ENCODE data around the gene AP1S1.
A peak's percentile ranks its signal among the peaks of the same experiment; 100 is the strongest.
"Not testable (repeated sequence)": the region's sequence is repeated elsewhere in the genome, so short reads cannot be mapped to it uniquely, and the experiment has no call there.

Gene AP1S1

GRCh38 chr7:101153969-101154692 lies at the start of gene AP1S1:
Gene AP1S1, plus strand, starts transcription at chr7:101154476. Its CDS starts 39 bp downstream, at chr7:101154515.
- DNase-seq (ENCODE audit: low spot score) = peak; percentile 98

GRCh38 chr7:101104799-101105198 lies 49.5 kb upstream of the AP1S1 start:
- no peak for DNase-seq (ENCODE audit: low spot score)

DNA sequence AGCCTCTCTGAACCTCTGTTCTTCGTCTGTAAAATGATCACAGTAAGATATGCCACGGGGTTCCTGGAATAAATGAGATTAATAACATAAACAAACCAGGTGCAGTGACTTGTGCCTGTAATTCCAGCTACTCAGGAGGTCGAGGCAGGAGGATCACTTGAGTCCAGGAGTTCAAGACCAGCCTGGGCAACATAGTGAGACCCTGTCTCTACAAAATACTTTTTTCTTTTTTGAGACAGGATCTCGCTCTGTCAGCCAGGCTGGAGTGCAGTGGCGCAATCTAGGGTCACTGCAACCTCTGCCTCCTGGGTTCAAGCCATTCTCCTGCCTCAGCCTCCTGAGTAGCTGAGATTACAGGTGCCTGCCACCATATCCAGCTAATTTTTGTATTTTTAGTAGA lies 49.0 kb upstream of the AP1S1 start:
- not testable (repeated sequence) for DNase-seq (ENCODE audit: low spot score)

DNA sequence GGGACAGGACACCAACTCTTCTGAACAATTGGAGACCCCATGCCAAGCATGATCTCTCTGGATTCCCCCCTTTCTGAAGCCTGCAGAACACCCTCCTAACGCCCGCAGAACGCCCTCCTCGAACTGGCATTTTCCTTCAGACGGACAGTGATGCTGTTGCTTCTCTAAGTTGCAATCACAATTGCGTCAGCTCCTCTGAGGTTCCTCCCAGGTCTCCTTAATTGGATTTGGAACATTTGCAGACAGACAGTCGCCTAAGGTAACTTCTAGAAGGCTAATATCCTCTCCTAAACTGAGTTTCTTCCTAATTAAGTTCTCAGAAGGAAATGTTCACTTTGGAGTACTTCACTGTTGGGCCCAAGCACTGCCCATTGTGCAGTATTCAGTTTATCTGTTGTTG lies 47.9 kb upstream of the AP1S1 start:
- no peak for DNase-seq (ENCODE audit: low spot score)

- no peak for DNase-seq (ENCODE audit: low spot score)
These were observed 45.9 kb upstream of the AP1S1 start for GRCh38 chr7:101108330-101108857.

GRCh38 chr7:101108961-101109360 lies 45.3 kb upstream of the AP1S1 start:
- DNase-seq (ENCODE audit: low spot score) = no peak

DNA sequence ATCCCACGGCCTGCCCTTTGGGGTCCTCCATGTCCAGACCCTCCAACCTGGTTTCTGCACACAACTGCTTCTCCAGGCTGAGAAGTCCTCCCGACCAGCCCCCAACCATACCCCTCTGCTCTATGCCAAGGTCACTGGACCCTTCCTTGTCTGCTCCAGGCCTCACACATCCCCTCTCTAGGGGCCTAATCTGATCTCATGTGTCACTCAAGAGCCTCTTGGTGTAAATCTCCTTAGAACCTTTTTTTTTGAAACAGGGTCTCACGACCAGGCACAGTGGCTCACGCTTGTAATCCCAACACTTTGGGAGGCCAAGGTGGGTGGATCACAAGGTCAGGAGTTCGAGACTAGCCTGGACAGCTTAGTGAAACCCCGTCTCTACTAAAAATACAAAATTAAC lies 44.9 kb upstream of the AP1S1 start:
- DNase-seq (ENCODE audit: low spot score) = no peak

DNA sequence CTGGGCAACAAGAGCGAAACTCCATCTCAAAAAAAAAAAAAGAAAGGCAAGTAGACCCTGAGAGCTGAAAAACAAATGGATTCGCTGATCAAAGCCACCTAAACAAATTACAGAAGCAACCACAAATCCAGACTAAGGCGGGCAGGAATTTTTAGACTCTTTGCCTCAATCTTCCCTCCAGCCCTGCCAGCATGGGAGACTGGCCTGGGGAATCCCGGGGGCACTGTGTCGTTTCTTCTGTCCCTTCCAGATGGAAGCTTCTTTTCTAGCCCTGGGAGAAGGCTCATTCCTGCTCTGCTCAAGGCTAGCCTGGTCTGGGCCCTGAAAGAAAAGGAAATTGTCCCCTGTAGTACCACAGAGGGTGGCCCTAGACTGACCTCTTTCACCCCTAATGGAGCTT lies 43.0 kb upstream of the AP1S1 start:
- no peak for DNase-seq (ENCODE audit: low spot score)

DNA sequence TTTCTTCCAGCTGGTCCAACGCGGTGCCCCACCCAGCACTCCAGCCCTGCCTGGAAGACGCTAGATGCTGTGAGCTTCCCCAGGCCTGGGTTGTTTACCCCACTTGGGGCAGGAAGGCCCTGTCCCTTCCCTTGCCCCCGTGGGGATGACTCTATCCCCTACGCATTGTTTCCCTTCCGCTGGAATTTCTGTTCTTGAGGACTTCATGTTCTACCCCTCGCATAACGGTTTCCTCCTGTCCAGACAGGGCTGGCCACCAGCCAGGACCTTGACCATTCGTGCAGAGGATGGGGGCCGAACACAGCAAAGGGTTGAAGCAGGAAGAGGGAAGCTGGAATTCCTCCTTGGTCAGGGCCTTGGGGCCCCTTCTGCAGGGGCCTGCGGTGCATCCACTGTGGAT lies 42.0 kb upstream of the AP1S1 start:
- DNase-seq (ENCODE audit: low spot score) = no peak

DNA sequence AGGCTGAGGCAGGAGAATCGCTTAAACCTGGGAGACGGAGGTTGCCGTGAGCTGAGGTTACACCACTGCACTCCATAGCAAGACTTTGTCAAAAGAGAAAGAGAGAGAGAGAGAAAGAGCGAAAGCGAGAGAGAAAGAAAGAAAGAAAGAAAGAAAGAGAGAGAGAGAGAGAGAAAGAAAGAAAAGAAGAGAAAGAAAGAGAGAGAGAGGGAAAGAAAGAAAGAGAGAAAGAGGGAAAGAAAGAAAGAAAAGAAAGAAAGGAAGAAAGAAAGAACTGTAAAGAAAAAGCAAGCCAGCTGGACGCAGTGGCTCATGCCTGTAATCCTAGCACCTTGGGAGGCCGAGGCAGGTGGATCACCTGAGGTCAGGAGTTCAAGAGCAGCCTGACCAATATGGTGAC lies 41.1 kb upstream of the AP1S1 start:
- DNase-seq (ENCODE audit: low spot score) = not testable (repeated sequence)

- no peak for DNase-seq (ENCODE audit: low spot score)
These were observed 40.4 kb upstream of the AP1S1 start for GRCh38 chr7:101113836-101114235.

GRCh38 chr7:101114492-101114891 lies 39.8 kb upstream of the AP1S1 start:
- DNase-seq (ENCODE audit: low spot score) = no peak

- no peak for DNase-seq (ENCODE audit: low spot score)
These were observed 39.1 kb upstream of the AP1S1 start for GRCh38 chr7:101115215-101115614.

DNA sequence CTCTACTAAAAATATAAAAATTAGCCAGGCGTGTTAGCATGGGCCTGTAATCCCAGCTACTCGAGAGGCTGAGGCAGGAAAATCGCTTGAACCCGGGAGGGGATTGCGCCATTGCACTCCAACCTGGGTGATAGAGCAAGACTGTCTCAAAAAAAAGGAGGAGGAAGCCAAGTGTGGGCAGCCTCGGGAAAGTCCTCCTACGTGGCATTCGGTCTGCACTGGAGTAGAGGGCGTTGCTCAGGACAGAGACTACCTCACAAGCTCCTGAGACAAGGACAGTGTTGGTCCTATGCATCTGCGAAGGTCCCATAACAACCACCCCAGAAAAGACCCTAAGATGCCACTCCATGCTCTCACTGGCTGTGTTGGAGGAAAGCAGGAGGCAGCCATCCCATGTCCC lies 37.4 kb upstream of the AP1S1 start:
- DNase-seq (ENCODE audit: low spot score) = no peak

- DNase-seq (ENCODE audit: low spot score) = no peak
These were observed 35.4 kb upstream of the AP1S1 start for GRCh38 chr7:101118856-101119255.

DNA sequence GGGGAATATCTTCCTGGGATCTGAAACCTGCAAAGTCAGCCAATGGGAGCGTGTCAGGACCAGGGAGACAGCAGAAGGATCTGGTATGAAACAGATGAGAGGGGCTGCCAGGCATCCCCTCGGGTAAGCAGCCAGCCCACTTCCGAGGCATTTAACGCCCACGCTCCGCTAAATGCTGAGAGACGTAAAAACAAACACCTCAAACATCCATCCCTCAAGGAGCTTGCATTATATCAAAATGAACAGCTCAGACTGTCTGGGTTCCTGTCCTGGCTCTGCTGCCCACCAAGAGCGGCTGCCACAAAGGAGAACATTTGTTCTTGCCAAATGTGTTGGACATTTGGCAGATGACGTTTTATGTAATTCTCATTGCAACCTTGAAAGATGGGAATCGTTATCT lies 34.4 kb upstream of the AP1S1 start:
- DNase-seq (ENCODE audit: low spot score) = no peak

DNA sequence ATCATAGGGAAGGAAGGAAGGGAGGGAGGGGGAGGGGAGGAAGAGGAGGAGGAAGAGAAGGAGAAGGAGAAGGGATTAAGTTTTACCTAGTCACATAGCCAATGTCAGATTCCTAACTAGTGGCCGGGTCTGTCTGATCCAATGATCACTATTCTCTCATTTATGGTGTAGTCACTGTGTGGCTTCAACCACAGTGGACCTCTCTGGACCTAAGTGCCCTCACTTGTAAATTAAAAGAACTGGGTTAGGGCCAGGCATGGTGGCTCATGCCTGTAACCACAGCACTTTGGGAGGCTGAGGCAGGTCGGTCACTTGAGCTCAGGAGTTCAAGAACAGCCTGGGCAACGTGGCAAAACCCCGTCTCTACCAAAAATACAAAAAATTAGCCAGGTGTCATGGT lies 34.0 kb upstream of the AP1S1 start:
- DNase-seq (ENCODE audit: low spot score) = no peak

DNA sequence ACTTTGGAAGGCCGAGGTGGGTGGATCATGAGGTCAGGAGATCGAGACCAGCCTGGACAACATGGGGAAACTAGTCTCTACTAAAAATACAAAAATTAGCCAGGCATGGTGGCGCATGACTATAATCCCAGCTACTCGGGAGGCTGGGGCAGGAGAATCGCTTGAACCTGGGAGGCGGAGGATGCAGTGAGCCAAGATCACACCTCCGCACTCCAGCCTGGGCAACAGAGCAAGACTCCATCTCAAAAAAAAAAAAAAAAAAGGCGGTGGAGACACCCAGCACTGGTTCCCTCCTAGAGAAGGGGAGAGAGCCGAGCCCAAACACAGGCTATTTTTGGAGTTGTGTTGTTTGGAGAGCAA lies 32.7 kb upstream of the AP1S1 start:
- DNase-seq (ENCODE audit: low spot score) = not testable (repeated sequence)

DNA sequence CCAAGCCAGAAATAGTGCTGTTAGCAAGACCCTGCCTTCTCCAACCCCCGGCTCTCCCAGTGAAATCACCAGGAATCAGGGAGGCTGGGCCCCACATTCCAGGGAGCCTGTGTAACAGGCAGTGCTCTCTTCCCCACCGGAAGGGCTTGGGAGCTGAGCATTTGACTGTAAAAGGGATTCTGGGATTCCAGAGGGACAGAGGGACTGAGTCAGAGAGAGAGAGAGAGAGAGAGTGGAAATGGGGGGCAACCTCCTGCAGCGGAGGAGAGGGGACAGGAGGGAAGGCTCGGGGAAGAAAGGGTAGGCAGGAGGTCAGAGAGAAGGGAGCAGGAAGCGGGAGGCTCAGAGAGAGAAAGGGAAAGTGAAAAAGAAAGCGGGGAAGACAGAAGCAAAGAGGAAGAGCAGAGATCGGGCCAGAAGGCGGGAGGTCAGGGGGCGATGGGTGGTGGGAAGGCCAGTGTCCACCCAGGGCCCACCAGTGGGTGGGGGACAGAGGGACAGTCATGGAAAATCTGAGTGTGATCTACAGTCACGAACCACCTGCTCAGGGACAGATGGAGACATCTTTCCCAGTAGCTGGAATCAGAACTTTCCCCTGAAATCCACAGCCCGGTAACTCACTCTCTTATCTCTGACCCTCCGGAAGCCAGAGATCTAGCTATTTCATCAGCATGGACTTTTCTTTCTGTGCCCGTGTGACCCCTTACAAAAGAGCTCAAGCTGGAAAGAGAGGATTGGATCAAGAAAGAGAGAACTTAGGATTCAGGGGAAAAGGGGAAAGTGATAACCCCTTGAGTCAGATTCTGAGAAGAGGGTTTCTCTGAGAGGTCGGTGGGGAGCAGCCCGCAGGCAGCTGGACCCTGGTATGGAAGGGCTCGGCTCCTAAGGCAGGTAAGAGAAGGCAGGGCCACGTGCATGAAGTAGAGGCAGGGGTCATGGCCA lies 32.0 kb upstream of the AP1S1 start:
- DNase-seq (ENCODE audit: low spot score) = peak; percentile 89

DNA sequence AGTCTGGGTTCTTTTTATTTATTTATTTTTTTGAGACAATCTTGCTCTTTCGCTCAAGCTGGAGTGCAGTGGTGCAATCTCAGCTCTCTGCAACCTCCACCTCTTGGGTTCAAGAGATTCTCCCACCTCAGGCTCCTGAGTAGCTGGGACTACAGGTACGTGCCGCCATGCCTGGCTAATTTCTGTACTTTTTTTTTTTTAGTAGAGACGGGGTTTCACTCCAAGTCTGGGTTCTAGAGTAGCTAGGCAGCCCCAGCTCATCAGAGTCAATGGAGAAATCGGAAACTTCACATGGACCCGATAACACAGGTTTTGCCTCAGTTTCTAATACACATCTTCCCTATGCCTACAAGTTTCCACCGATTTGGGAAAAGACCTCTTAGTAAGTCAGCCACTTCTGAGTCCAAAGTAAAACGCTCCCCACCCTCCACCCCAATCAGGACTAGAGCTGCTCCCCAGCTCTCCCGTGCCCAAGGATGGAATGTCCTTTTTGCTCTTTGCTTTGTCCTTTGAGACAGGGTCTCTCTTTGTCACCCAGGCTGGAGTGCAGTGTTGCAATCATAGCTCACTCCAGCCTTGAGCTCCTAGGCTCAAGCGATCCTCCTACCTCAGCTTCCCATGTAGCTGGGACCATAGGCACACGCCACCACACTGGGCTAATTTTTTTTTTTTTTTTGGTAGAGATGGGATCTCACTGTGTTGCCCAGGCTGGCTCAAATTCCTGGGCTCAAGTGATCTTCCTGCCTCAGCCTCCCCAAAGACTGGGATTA lies 31.2 kb upstream of the AP1S1 start:
- no peak for DNase-seq (ENCODE audit: low spot score)

DNA sequence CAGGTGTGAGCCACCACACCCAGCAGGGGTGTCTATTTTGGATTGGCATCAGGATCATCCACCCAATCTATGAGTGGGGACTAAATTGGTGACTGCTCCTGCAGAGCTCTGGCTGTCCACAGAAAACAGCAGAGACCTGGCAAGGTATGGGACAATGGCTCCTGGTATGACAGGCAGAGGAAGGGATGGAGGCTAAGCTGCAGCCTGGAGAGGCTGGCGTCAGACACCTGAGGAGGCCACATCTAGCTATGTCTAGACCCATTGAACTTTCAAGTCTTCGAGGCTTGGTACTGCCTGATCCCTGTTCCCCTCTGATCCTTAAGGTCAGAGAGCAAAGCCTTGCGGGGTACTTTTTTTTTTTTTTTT lies 30.6 kb upstream of the AP1S1 start:
- DNase-seq (ENCODE audit: low spot score) = no peak

GRCh38 chr7:101124376-101125056 lies 29.8 kb upstream of the AP1S1 start:
- DNase-seq (ENCODE audit: low spot score) = peak; percentile 73
